Liver (tissue), 9 donors: ENCODE measurements around the gene LRP4. TPM values are rescaled to one million over a fixed set of nuclear protein-coding genes. Genes with fewer than 3 reads are reported as not detected.

ENCODE experiments used
- DNase-seq: peaks from one replicate; pipeline ENCODE4 v3.0.0-alpha.2; 2017; ENCODE audit warnings: low spot score
- H3K27ac ChIP-seq, 2 donors: one replicate each; pipeline ENCODE4 v1.7.0; 2013; ENCODE audit warnings: inconsistent platforms in 2 of 2, low read length in 2 of 2, control low read depth in 1 of 2, low read depth in 1 of 2, mild to moderate bottlenecking in 1 of 2
- H3K27me3 ChIP-seq, 4 donors: one replicate each; pipeline versions ENCODE4 v1.6.1 to v1.7.0; 2013; ENCODE audit warnings: low read length in 3 of 4, inconsistent platforms in 1 of 4, mild to moderate bottlenecking in 1 of 4, moderate library complexity in 1 of 4; ENCODE audit not compliant: control insufficient read depth in 4 of 4, insufficient read depth in 4 of 4
- H3K36me3 ChIP-seq, 4 donors: one replicate each; pipeline versions ENCODE4 v1.6.1 to v1.7.0; 2013; ENCODE audit warnings: low read length in 3 of 4, mild to moderate bottlenecking in 3 of 4, low read depth in 1 of 4, moderate library complexity in 1 of 4; ENCODE audit not compliant: control insufficient read depth in 4 of 4, insufficient read depth in 3 of 4
- H3K4me1 ChIP-seq, 4 donors: one replicate each; pipeline versions ENCODE4 v1.6.1 to v1.7.0; 2013; ENCODE audit warnings: low read length in 3 of 4, mild to moderate bottlenecking in 3 of 4, moderate library complexity in 1 of 4; ENCODE audit not compliant: control insufficient read depth in 4 of 4, insufficient read depth in 4 of 4
- H3K4me3 ChIP-seq, 3 donors: one replicate each; pipeline versions ENCODE4 v1.6.1 to v1.7.0; 2013; ENCODE audit warnings: low read length in 3 of 3, control low read depth in 1 of 3, low read depth in 1 of 3, mild to moderate bottlenecking in 1 of 3
- H3K9ac ChIP-seq, 2 donors: one replicate each; pipeline ENCODE4 v1.7.0; 2013; ENCODE audit warnings: low read length in 2 of 2, mild to moderate bottlenecking in 2 of 2, moderate library complexity in 2 of 2, control low read depth in 1 of 2, low read depth in 1 of 2
- H3K9me3 ChIP-seq, 4 donors: one replicate each; pipeline versions ENCODE4 v1.6.1 to v1.7.0; 2013; ENCODE audit warnings: low read length in 3 of 4; ENCODE audit not compliant: control insufficient read depth in 4 of 4
- EGR1 ChIP-seq, 2 donors: IDR thresholded peaks; 2 replicates each; pipeline ENCODE4 v1.6.1; 2016 to 2018; ENCODE audit warnings: antibody characterized with exemption in 2 of 2, low read depth in 2 of 2
- FOXA1 ChIP-seq: IDR thresholded peaks from 2 replicates; pipeline ENCODE4 v1.6.1; 2016; ENCODE audit warnings: antibody characterized with exemption
- FOXA2 ChIP-seq: IDR thresholded peaks from 2 replicates; pipeline ENCODE4 v1.6.1; 2016; ENCODE audit warnings: antibody characterized with exemption
- GABPA ChIP-seq, 2 donors: IDR thresholded peaks in 1 of 2; conservative IDR thresholded peaks in 1 of 2; 2 replicates each; pipeline ENCODE4 v1.6.1; 2016; ENCODE audit warnings: antibody characterized with exemption in 2 of 2, mild to moderate bottlenecking in 1 of 2, moderate library complexity in 1 of 2
- HNF4A ChIP-seq, 2 donors: conservative IDR thresholded peaks; 2 replicates each; pipeline ENCODE4 v1.6.1; 2016; ENCODE audit warnings: antibody characterized with exemption in 2 of 2, mild to moderate bottlenecking in 2 of 2
- HNF4G ChIP-seq: IDR thresholded peaks from 2 replicates; pipeline ENCODE4 v1.6.1; 2016; ENCODE audit warnings: antibody characterized with exemption
- JUND ChIP-seq, 2 donors: IDR thresholded peaks; 2 replicates each; pipeline ENCODE4 v1.6.1; 2016; ENCODE audit warnings: antibody characterized with exemption in 2 of 2
- NR2F2 ChIP-seq: IDR thresholded peaks from 2 replicates; pipeline ENCODE4 v1.6.1; 2016; ENCODE audit warnings: antibody characterized with exemption
- RAD21 ChIP-seq, 2 donors: IDR thresholded peaks; 2 replicates each; pipeline ENCODE4 v1.6.1; 2016; ENCODE audit warnings: antibody characterized with exemption in 2 of 2, mild to moderate bottlenecking in 2 of 2
- RXRA ChIP-seq, 2 donors: IDR thresholded peaks; 2 replicates each; pipeline ENCODE4 v1.6.1; 2017 to 2018; ENCODE audit warnings: antibody characterized with exemption in 2 of 2, mild to moderate bottlenecking in 1 of 2
- SP1 ChIP-seq: IDR thresholded peaks from 2 replicates; pipeline ENCODE4 v1.6.1; 2018; ENCODE audit warnings: antibody characterized with exemption, mild to moderate bottlenecking
- TAF1 ChIP-seq: conservative IDR thresholded peaks from 2 replicates; pipeline ENCODE4 v1.6.1; 2016; ENCODE audit warnings: antibody characterized with exemption, mild to moderate bottlenecking
- YY1 ChIP-seq: IDR thresholded peaks from 2 replicates; pipeline ENCODE4 v1.6.1; 2016; ENCODE audit warnings: antibody characterized with exemption, mild to moderate bottlenecking
- WGBS: extraction: QIAGEN DNeasy Blood & Tissue Kit; methylation state at CpG from one replicate; pipeline ENCODE4 v1.1.7; 2013; 5-methylcytosine and 5-hydroxymethylcytosine counted together
- polyA plus RNA-seq, 2 donors: library from polyadenylated mRNA; stranded (reverse) in 1 of 2; unstranded in 1 of 2; fragments of 200-250 nt in 1 of 2; fragments of >200 nt in 1 of 2; fragmentation: Nextera tagmentation in 1 of 2; extraction: Ambion mirVana in 1 of 2; gene quantifications; one replicate each; pipeline versions ENCODE4 v1.2.1 to v1.2.3, GENCODE V29; 2013 to 2015
- total RNA-seq, 2 donors: library from RNA; depleted of rRNA; stranded (reverse); fragments of >200 nt; gene quantifications; one replicate each; pipeline ENCODE4 v1.2.3, GENCODE V29; 2014
- TF ChIP-seq, protein P1 (sequence below): IDR thresholded peaks from 2 replicates; pipeline ENCODE4 v1.6.1; 2016; ENCODE audit warnings: antibody characterized with exemption
- TF ChIP-seq, protein P2 (sequence below): IDR thresholded peaks from 2 replicates; pipeline ENCODE4 v1.6.1; 2016; ENCODE audit warnings: antibody characterized with exemption
- TF ChIP-seq, protein P3 (sequence below): IDR thresholded peaks from 2 replicates; pipeline ENCODE4 v1.6.1; 2016; ENCODE audit warnings: antibody characterized with exemption
- TF ChIP-seq, protein P4 (sequence below): IDR thresholded peaks from 2 replicates; pipeline ENCODE4 v1.6.1; 2016; ENCODE audit warnings: antibody characterized with exemption, mild to moderate bottlenecking
- TF ChIP-seq, protein P5 (sequence below): fragments of 150-350 bp; IDR thresholded peaks from 2 replicates; pipeline ENCODE4 v1.5.1; 2017; ENCODE audit warnings: improper control_type of control experiment, low read depth, low read length; ENCODE audit not compliant: missing input control
- donor health status: healthy.
- donor health status: healthy.
- donor health status: healthy.
- donor health status: healthy.
- donor health status: healthy.

Gene LRP4
- total and polyA plus RNA-seq, 4 donors = 0.50 to 3.1 (median 0.90) TPM

DNA sequence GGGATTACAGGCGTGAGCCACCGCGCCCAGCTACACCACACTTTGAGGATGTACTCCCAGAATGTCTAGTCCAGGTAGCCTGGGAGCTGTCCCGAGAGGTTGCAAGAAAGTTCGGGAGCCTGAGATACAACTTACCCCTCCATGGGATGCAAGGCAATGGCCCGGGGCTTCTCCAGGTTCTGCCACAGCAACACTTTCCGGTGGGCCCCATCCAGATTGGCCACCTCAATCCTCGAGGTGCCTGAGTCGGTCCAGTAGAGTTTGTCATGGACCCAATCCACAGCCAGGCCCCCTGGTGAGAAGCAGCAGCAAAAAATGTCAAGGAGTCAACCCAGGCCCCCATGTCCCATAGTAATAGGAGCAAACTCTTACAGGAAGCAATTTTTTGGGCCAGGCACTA, 25.5 kb downstream of the LRP4 start:
- Histone ChIP-seq H3K9me3 (no peaks in the 10 kb centered on the region), H3K27ac (no peak overlapping the region), H3K4me1 (peaks cover 0 to 7% (median 5%) of the 10 kb centered on the region in 4 donors), H3K9ac (no peak overlapping the region), H3K4me3 (no peak overlapping the region), H3K27me3 (no peaks in the 10 kb centered on the region), H3K36me3 (no peaks in the 10 kb centered on the region)
- DNase-seq = no peak
- WGBS = 94% methylated on average over 9 of the region's 9 CpGs
- TF ChIP-seq FOXA1 (no peak), GABPA (IDR thresholded peaks at IDR 0.05 in 1 of 2, conservative IDR thresholded peaks at IDR 0.05 in 1 of 2) (no peak), TAF1 (no peak), EGR1 (IDR thresholded peaks at IDR 0.05; ENCODE audit: low read depth in 2 of 2) (no peak), HNF4A (conservative IDR thresholded peaks at IDR 0.05) (no peak), FOXA2 (no peak), HNF4G (no peak), RXRA (IDR thresholded peaks at IDR 0.05) (no peak), RAD21 (IDR thresholded peaks at IDR 0.05) (no peak), SP1 (no peak), NR2F2 (no peak), JUND (IDR thresholded peaks at IDR 0.05) (no peak), YY1 (no peak)
- TF ChIP-seq, protein P1, sequence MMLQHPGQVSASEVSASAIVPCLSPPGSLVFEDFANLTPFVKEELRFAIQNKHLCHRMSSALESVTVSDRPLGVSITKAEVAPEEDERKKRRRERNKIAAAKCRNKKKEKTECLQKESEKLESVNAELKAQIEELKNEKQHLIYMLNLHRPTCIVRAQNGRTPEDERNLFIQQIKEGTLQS = no peak
- TF ChIP-seq, protein P2, sequence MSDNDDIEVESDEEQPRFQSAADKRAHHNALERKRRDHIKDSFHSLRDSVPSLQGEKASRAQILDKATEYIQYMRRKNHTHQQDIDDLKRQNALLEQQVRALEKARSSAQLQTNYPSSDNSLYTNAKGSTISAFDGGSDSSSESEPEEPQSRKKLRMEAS = no peak
- TF ChIP-seq, protein P3, sequence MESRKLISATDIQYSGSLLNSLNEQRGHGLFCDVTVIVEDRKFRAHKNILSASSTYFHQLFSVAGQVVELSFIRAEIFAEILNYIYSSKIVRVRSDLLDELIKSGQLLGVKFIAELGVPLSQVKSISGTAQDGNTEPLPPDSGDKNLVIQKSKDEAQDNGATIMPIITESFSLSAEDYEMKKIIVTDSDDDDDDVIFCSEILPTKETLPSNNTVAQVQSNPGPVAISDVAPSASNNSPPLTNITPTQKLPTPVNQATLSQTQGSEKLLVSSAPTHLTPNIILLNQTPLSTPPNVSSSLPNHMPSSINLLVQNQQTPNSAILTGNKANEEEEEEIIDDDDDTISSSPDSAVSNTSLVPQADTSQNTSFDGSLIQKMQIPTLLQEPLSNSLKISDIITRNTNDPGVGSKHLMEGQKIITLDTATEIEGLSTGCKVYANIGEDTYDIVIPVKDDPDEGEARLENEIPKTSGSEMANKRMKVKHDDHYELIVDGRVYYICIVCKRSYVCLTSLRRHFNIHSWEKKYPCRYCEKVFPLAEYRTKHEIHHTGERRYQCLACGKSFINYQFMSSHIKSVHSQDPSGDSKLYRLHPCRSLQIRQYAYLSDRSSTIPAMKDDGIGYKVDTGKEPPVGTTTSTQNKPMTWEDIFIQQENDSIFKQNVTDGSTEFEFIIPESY = no peak
- TF ChIP-seq, protein P4, sequence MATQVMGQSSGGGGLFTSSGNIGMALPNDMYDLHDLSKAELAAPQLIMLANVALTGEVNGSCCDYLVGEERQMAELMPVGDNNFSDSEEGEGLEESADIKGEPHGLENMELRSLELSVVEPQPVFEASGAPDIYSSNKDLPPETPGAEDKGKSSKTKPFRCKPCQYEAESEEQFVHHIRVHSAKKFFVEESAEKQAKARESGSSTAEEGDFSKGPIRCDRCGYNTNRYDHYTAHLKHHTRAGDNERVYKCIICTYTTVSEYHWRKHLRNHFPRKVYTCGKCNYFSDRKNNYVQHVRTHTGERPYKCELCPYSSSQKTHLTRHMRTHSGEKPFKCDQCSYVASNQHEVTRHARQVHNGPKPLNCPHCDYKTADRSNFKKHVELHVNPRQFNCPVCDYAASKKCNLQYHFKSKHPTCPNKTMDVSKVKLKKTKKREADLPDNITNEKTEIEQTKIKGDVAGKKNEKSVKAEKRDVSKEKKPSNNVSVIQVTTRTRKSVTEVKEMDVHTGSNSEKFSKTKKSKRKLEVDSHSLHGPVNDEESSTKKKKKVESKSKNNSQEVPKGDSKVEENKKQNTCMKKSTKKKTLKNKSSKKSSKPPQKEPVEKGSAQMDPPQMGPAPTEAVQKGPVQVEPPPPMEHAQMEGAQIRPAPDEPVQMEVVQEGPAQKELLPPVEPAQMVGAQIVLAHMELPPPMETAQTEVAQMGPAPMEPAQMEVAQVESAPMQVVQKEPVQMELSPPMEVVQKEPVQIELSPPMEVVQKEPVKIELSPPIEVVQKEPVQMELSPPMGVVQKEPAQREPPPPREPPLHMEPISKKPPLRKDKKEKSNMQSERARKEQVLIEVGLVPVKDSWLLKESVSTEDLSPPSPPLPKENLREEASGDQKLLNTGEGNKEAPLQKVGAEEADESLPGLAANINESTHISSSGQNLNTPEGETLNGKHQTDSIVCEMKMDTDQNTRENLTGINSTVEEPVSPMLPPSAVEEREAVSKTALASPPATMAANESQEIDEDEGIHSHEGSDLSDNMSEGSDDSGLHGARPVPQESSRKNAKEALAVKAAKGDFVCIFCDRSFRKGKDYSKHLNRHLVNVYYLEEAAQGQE = no peak
- TF ChIP-seq, protein P5, sequence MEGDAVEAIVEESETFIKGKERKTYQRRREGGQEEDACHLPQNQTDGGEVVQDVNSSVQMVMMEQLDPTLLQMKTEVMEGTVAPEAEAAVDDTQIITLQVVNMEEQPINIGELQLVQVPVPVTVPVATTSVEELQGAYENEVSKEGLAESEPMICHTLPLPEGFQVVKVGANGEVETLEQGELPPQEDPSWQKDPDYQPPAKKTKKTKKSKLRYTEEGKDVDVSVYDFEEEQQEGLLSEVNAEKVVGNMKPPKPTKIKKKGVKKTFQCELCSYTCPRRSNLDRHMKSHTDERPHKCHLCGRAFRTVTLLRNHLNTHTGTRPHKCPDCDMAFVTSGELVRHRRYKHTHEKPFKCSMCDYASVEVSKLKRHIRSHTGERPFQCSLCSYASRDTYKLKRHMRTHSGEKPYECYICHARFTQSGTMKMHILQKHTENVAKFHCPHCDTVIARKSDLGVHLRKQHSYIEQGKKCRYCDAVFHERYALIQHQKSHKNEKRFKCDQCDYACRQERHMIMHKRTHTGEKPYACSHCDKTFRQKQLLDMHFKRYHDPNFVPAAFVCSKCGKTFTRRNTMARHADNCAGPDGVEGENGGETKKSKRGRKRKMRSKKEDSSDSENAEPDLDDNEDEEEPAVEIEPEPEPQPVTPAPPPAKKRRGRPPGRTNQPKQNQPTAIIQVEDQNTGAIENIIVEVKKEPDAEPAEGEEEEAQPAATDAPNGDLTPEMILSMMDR = no peak
